A673 (cell line): ENCODE data around the gene LSM3. TPM values are rescaled to one million over a fixed set of nuclear protein-coding genes. Genes with fewer than 3 reads are reported as not detected.

Experiments used
- BruUV-seq: library from RNA; stranded (reverse); fragments of 400-500 nt; replicated peaks from 2 replicates; lab custom pipeline; 2021; lab: Mats Ljungman, UMichigan
- CTCF ChIA-PET: fragments of 300-600 bp; sonication (Branson Sonifier 250); formaldehyde crosslinking; loops from one replicate; lab custom pipeline; 2022; ENCODE audit warnings: antibody characterized with exemption; lab: Charles Lee
- POLR2A ChIA-PET: fragments of 300-600 bp; sonication (Branson Sonifier 250); formaldehyde crosslinking; loops from one replicate; lab custom pipeline; 2022; ENCODE audit warnings: antibody characterized with exemption; ENCODE audit not compliant: low non-redundant PET; lab: Charles Lee
- DNase-seq: peaks from one replicate; pipeline ENCODE4 v3.0.0-alpha.2; 2015; ENCODE audit warnings: low spot score
- H3K27ac ChIP-seq: fragments of 200-600 bp; sonication (generic); 2 replicates; pipeline ENCODE4 v1.5.1; 2016; ENCODE audit warnings: mixed run types, low read depth, mild to moderate bottlenecking, mixed read lengths, antibody characterized with exemption, low read length; ENCODE audit not compliant: poor library complexity, severe bottlenecking
- H3K27me3 ChIP-seq: fragments of 200-600 bp; sonication (generic); replicated peaks from 2 replicates; pipeline ENCODE4 v1.6.1; 2017; ENCODE audit warnings: mixed run types, low read depth, mild to moderate bottlenecking, mixed read lengths, antibody characterized with exemption, low read length; ENCODE audit not compliant: insufficient read depth, poor library complexity
- H3K36me3 ChIP-seq: fragments of 200-600 bp; sonication (generic); 2 replicates; pipeline ENCODE4 v1.6.1; 2016; ENCODE audit warnings: mixed run types, mild to moderate bottlenecking, mixed read lengths, antibody characterized with exemption, low read length; ENCODE audit not compliant: insufficient read depth, poor library complexity, severe bottlenecking
- H3K4me1 ChIP-seq: fragments of 200-600 bp; sonication (generic); 2 replicates; pipeline ENCODE4 v1.6.1; 2017; ENCODE audit warnings: mixed run types, mild to moderate bottlenecking, mixed read lengths, antibody characterized with exemption, low read length; ENCODE audit not compliant: insufficient read depth, poor library complexity, severe bottlenecking
- H3K4me3 ChIP-seq: fragments of 200-600 bp; sonication (generic); 2 replicates; pipeline ENCODE4 v1.5.1; 2016; ENCODE audit warnings: low read depth, mixed run types, mild to moderate bottlenecking, mixed read lengths, low read length; ENCODE audit not compliant: poor library complexity, severe bottlenecking
- H3K9me3 ChIP-seq: fragments of 200-600 bp; sonication (generic); 2 replicates; pipeline ENCODE4 v1.6.1; 2016; ENCODE audit warnings: mixed run types, low read depth, mild to moderate bottlenecking, mixed read lengths, antibody characterized with exemption, low read length; ENCODE audit not compliant: poor library complexity, severe bottlenecking
- CTCF ChIP-seq: fragments of 300-800, 200-600 bp; sonication (generic); conservative IDR thresholded peaks from 2 replicates; pipeline ENCODE4 v1.5.1; 2017; ENCODE audit warnings: low read depth, mild to moderate bottlenecking, antibody characterized with exemption, low read length, moderate library complexity, mixed read lengths
- EZH2 ChIP-seq: fragments of 200-600 bp; sonication (generic); IDR thresholded peaks from 2 replicates; pipeline ENCODE4 v1.6.1; 2017; ENCODE audit warnings: borderline replicate concordance, low read depth, mild to moderate bottlenecking, mixed read lengths, antibody characterized with exemption, low read length; ENCODE audit not compliant: poor library complexity, severe bottlenecking
- intact Hi-C: fragments of 100-400 bp; cut with micrococcal nuclease; formaldehyde crosslinking; loops from one replicate; pipeline ENCODE4 v1.10.0; 2022; ENCODE audit not compliant: unreplicated experiment
- total RNA-seq: library from RNA; stranded (reverse); gene quantifications from 2 replicates; pipeline ENCODE4 v1.2.3, GENCODE V29; 2021

Gene LSM3
- total RNA-seq, 1 experiment from 2014 or later: 29.4 TPM

DNA sequence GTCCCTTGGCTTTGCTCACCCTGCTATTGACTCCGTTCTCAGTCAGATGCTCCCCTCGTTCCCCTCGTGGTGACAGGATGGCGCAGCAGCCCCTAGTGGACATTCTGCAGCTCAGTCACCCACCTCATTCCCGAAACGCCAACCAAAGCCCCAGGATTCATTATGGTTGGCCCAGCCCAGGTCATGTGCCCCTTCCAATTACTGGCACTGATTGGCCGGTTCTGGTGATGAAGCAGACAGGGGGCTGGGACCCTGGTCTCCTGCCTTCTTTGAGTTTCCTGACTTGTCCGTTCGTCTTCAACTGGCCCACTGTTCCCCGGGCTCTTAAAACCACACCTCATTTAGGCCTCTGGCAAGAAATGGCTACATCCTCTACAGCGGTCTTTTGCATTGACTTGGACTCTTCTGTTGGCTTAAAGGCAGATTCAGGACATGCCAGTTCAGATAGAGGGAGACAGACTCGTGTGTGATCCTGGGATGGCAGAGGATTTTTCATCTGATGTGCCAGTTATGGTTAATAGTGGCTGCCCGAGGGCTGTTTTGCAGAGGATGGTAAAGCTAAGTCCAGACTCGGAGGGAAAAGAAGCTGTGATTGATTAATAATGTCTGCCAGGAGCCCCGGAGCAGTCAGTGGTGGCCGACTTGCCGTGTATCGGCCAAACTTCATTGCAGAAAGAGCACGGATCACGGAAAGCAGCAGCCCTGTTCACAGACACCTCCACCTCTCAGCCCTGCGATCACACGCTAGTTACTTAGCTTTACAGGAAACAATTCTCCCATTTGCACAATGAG, 37.8 kb downstream of the LSM3 start:
- ChIA-PET POLR2A (no interaction called here), CTCF (interaction anchor here (0.6 to 1.0 kb wide), 3 partner anchors 13 to 1250 kb away, joined by 3 to 4 read pairs (median 3); no protein-coding TSS in a partner anchor)
- H3K4me1 ChIP-seq: no peaks in the 10 kb centered on the region
- no TSS peak for BruUV-seq
- H3K27me3 ChIP-seq: no peaks in the 10 kb centered on the region
- intact Hi-C loops: no loop called here
- H3K27ac ChIP-seq: no peak overlapping the region
- H3K36me3 ChIP-seq: no peaks in the 10 kb centered on the region
- TF ChIP-seq CTCF: peak; percentile 61
- TF ChIP-seq EZH2: no peak
- peaks cover 4% of the 10 kb centered on the region for H3K9me3 ChIP-seq
- DNase-seq: peak; percentile 58
- no peak overlapping the region for H3K4me3 ChIP-seq

GRCh38 chr3:14218355-14218754, 39.7 kb downstream of the LSM3 start:
- TF ChIP-seq EZH2: no peak
- TF ChIP-seq CTCF: no peak
- no peaks in the 10 kb centered on the region for H3K27me3 ChIP-seq
- H3K36me3 ChIP-seq: no peaks in the 10 kb centered on the region
- BruUV-seq: no TSS peak
- CTCF ChIA-PET: no interaction called here
- H3K4me3 ChIP-seq: no peak overlapping the region
- intact Hi-C loops: no loop called here
- POLR2A ChIA-PET: no interaction called here
- DNase-seq: no peak
- peaks cover 4% of the 10 kb centered on the region for H3K9me3 ChIP-seq
- no peaks in the 10 kb centered on the region for H3K4me1 ChIP-seq
- no peak overlapping the region for H3K27ac ChIP-seq

GRCh38 chr3:14220933-14221332, 42.3 kb downstream of the LSM3 start:
- intact Hi-C loops: no loop called here
- Histone ChIP-seq H3K9me3 (peaks cover 4% of the 10 kb centered on the region), H3K36me3 (no peaks in the 10 kb centered on the region), H3K27me3 (no peaks in the 10 kb centered on the region), H3K4me3 (no peak overlapping the region), H3K27ac (no peak overlapping the region), H3K4me1 (no peaks in the 10 kb centered on the region)
- TF ChIP-seq CTCF (no peak), EZH2 (no peak)
- ChIA-PET POLR2A (no interaction called here), CTCF (no interaction called here)
- no TSS peak for BruUV-seq
- DNase-seq: no peak
